GM12891 (cell line): Measurements from ENCODE around the gene PCDHA6. TPM values are rescaled to one million over a fixed set of nuclear protein-coding genes. Genes with fewer than 3 reads are reported as not detected.
"Not testable (repeated sequence)": the region's sequence is repeated elsewhere in the genome, so short reads cannot be mapped to it uniquely, and the experiment has no call there.

Source experiments
- DNase-seq: peaks from one replicate; pipeline ENCODE4 v3.0.0; 2011; ENCODE audit warnings: low spot score; ENCODE audit not compliant: insufficient read length
- FAIRE-seq: peaks from 2 replicates; lab custom pipeline; 2011; peaks lifted over from hg19 to GRCh38; lab: Jason Lieb, UNC
- PAX5 ChIP-seq: IDR thresholded peaks from 2 replicates; pipeline ENCODE4 v1.6.1; 2011; ENCODE audit warnings: low read length, moderate library complexity, mild to moderate bottlenecking; ENCODE audit not compliant: insufficient read depth, severe bottlenecking
- POLR2A ChIP-seq: IDR thresholded peaks from 2 replicates; pipeline ENCODE4 v1.6.1; 2011; ENCODE audit warnings: low read depth, low read length, control low read depth
- POLR2AphosphoS5 ChIP-seq: IDR thresholded peaks from 2 replicates; pipeline ENCODE4 v1.6.1; 2011; ENCODE audit warnings: low read depth, low read length, control low read depth
- POU2F2 ChIP-seq: IDR thresholded peaks from 2 replicates; pipeline ENCODE4 v1.6.1; 2011; ENCODE audit warnings: low read depth, mild to moderate bottlenecking, control low read depth, low read length, moderate library complexity
- SPI1 ChIP-seq: IDR thresholded peaks from 2 replicates; pipeline ENCODE4 v1.6.1; 2011; ENCODE audit warnings: low read depth, low read length, control low read depth
- TAF1 ChIP-seq: IDR thresholded peaks from 2 replicates; pipeline ENCODE4 v1.6.1; 2011; ENCODE audit warnings: low read depth, low read length, control low read depth
- polyA plus RNA-seq: library from polyadenylated mRNA; unstranded; fragments of >200 nt; gene quantifications from one replicate; pipeline ENCODE4 v1.2.1, GENCODE V29; 2012; ENCODE audit warnings: low read depth, missing spikeins, inconsistent platforms; ENCODE audit not compliant: missing spikeins

The PCDHA6 gene, protein sequence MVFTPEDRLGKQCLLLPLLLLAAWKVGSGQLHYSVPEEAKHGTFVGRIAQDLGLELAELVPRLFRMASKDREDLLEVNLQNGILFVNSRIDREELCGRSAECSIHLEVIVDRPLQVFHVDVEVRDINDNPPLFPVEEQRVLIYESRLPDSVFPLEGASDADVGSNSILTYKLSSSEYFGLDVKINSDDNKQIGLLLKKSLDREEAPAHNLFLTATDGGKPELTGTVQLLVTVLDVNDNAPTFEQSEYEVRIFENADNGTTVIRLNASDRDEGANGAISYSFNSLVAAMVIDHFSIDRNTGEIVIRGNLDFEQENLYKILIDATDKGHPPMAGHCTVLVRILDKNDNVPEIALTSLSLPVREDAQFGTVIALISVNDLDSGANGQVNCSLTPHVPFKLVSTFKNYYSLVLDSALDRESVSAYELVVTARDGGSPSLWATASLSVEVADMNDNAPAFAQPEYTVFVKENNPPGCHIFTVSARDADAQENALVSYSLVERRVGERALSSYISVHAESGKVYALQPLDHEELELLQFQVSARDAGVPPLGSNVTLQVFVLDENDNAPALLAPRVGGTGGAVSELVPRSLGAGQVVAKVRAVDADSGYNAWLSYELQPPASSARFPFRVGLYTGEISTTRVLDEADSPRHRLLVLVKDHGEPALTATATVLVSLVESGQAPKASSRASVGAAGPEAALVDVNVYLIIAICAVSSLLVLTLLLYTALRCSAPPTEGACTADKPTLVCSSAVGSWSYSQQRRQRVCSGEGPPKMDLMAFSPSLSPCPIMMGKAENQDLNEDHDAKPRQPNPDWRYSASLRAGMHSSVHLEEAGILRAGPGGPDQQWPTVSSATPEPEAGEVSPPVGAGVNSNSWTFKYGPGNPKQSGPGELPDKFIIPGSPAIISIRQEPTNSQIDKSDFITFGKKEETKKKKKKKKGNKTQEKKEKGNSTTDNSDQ
- 0.12 TPM for polyA plus RNA-seq

DNA sequence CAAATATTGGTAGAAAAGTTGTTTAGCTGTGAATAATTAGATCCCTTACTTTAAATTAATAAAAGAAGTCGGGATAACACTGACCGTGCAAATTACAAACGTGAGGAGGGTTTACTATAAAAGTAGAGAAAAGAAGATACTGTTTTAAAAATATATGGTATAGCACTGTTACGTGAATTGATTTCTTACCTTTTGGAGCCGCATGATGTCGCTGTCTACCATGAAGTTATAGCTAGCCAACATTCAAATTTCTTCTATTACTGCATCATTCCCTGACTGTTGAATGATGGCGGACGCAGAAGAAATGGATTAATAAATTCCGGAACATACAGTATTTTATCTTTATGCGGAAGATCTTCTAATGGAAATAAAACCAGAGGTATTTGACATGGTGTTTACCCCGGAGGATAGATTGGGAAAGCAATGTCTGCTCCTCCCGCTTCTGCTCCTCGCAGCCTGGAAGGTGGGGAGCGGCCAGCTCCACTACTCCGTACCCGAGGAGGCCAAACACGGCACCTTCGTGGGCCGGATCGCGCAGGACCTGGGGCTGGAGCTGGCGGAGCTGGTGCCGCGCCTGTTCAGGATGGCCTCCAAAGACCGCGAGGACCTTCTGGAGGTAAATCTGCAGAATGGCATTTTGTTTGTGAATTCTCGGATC, at the start of gene PCDHA6:
Gene PCDHA6 (plus strand): TSS at position 257 of the 658 bp plus-strand sequence. CDS start 132 bp downstream, at position 389.
- DNase-seq (no peak), FAIRE-seq (no peak)
- TF ChIP-seq PAX5 (no peak), POLR2AphosphoS5 (no peak), SPI1 (no peak), POLR2A (no peak), POU2F2 (no peak), TAF1 (no peak)

DNA sequence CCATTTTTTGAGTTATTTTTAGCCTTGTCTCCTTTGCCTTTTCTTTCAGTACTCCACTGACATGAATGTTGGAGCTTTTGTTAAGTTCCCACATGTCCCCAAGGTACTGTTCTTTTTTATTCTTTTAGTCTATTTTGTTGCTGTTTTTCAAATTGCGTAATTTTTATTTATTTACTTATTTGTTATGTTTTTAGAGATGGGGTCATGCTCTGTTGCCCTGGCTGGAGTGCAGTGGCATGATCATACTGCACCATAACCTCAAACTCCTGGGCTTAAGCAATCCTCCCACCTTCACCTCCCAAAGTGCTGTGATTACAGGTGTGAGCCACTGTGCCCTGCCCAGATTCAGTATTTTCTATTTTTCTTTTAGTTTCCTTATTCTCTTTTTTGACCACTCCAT, 47.2 kb upstream of the PCDHA6 start:
- DNase-seq (no peak), FAIRE-seq (no peak)
- TF ChIP-seq SPI1 (no peak), TAF1 (no peak), POU2F2 (no peak), POLR2A (no peak), PAX5 (no peak), POLR2AphosphoS5 (no peak)

DNA sequence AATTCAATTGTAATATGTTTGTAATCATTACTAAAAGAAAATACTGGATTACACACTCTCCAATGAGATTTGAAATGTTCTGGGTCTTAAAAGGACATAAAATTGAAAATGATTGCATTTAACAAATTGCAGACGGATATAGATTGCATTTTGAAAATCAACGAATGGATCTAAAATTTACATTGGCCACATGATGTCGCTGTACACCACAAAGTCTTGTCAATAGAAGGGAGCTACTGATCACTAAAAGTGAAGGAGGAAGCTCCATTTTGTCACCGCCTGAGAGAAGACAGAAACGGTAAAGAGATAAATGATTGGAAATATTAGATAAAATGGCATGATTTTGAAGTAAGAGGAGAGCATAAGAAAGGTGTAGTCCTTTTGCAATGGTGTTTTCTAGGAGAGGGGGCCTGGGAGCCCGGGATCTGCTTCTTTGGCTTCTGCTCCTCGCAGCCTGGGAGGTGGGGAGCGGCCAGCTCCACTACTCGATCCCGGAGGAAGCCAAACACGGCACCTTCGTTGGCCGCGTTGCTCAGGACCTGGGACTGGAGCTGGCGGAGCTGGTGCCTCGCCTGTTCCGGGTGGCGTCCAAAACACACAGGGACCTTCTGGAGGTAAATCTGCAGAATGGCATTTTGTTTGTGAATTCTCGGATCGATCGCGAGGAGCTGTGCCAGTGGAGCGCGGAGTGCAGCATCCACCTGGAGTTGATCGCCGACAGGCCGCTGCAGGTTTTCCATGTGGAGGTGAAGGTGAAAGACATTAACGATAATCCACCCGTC, 41.7 kb upstream of the PCDHA6 start, which contains the start of gene PCDHA1:
Gene PCDHA1 (plus strand): TSS at position 236 of the 782 bp plus-strand sequence.
- DNase-seq (no peak), FAIRE-seq (no peak)
- TF ChIP-seq POLR2A (no peak), POU2F2 (no peak), TAF1 (no peak), POLR2AphosphoS5 (no peak), PAX5 (no peak), SPI1 (no peak)

DNA sequence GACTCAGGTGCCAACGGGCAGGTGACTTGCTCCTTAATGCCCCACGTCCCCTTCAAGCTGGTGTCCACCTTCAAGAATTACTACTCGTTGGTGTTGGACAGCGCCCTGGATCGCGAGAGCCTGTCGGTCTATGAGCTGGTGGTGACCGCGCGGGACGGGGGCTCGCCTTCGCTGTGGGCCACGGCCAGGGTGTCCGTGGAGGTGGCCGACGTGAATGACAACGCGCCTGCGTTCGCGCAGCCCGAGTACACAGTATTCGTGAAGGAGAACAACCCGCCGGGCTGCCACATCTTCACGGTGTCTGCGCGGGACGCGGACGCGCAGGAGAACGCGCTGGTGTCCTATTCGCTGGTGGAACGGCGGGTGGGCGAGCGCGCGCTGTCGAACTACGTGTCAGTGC, 40.3 kb upstream of the PCDHA6 start:
- FAIRE-seq, DNase-seq: not testable (repeated sequence)

DNA sequence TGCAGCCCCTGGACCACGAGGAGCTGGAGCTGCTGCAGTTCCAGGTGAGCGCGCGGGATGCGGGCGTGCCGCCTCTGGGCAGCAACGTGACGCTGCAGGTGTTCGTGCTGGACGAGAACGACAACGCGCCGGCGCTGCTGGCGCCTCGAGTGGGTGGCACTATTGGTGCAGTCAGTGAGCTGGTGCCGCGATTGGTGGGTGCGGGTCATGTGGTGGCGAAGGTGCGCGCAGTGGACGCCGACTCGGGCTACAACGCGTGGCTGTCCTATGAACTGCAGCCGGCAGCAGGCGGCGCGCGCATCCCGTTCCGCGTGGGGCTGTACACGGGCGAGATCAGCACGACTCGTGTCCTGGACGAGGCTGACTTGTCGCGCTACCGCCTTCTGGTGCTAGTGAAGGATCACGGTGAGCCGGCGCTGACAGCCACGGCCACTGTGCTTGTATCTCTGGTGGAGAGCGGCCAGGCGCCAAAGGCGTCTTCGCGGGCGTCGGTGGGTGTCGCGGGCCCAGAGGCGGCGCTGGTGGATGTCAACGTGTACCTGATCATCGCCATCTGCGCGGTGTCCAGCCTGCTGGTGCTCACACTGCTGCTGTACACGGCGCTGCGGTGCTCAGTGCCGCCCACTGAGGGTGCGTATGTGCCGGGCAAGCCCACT, 39.8 kb upstream of the PCDHA6 start:
- DNase-seq, FAIRE-seq: not testable (repeated sequence)

DNA sequence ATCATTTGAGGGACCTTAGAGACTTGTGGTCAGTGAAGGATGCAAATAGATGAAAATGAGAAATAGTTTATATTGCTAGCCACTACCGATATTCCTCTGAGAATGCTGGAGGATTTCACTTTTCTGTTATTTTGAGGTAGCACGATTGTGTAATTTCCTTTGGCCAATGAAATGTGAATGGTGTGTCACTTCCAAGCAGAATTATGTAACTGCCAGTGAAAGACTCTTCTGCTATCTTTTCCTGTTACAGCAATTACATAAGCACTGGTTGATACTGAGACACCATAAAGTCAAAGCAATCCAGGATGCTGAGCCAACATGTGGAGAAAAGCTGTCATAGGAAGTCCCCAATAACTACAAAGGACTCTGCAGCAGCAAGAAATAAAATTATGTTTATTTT, 36.7 kb upstream of the PCDHA6 start:
- FAIRE-seq (no peak), DNase-seq (no peak)
- TF ChIP-seq POLR2AphosphoS5: no peak
- no peak for TF ChIP-seq POU2F2
- TF ChIP-seq POLR2A: no peak
- TF ChIP-seq SPI1: no peak
- no peak for TF ChIP-seq TAF1
- no peak for TF ChIP-seq PAX5

DNA sequence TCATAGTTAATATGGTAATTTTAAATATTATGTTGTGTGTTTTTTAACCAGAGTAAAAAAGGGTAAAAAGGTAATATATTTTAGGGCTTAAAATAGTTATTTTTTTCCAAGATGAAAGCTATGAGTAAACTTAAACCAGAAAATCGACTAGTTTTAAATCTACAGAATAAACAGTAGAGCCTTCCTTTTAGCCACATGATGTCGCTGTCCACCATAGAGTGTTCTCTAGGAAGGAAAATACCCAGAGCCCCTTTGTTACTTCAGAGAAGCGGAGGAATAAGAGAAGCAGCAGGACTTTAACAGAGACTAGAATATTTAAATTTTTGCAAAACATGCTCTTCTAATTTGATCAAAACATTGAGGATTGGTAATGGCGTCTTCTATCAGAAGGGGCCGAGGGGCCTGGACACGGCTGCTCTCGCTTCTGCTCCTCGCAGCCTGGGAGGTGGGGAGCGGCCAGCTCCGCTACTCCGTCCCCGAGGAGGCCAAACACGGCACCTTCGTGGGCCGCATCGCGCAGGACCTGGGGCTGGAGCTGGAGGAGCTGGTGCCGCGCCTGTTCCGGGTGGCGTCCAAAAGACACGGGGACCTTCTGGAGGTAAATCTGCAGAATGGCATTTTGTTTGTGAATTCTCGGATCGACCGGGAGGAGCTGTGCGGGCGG, 33.0 kb upstream of the PCDHA6 start, which contains the start of gene PCDHA2:
Gene PCDHA2 (plus strand): TSS at position 258 of the 664 bp plus-strand sequence.
- TF ChIP-seq PAX5: no peak
- no peak for TF ChIP-seq TAF1
- no peak for TF ChIP-seq POLR2AphosphoS5
- no peak for TF ChIP-seq SPI1
- no peak for TF ChIP-seq POU2F2
- TF ChIP-seq POLR2A: no peak
- no peak for DNase-seq
- FAIRE-seq: no peak

DNA sequence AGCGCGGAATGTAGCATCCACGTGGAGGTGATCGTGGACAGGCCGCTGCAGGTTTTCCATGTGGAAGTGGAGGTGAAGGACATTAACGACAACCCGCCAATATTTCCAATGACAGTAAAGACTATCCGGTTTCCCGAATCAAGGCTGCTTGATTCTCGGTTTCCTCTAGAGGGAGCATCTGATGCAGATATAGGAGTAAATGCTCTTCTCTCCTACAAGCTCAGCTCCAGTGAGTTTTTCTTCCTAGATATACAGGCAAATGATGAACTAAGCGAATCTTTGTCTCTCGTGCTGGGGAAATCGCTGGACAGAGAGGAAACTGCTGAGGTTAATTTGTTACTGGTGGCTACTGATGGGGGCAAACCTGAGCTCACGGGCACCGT, 32.5 kb upstream of the PCDHA6 start:
- DNase-seq: no peak
- no peak for TF ChIP-seq PAX5
- no peak for TF ChIP-seq POU2F2
- no peak for TF ChIP-seq TAF1
- TF ChIP-seq POLR2A: no peak
- TF ChIP-seq SPI1: no peak
- TF ChIP-seq POLR2AphosphoS5: no peak
- no peak for FAIRE-seq

DNA sequence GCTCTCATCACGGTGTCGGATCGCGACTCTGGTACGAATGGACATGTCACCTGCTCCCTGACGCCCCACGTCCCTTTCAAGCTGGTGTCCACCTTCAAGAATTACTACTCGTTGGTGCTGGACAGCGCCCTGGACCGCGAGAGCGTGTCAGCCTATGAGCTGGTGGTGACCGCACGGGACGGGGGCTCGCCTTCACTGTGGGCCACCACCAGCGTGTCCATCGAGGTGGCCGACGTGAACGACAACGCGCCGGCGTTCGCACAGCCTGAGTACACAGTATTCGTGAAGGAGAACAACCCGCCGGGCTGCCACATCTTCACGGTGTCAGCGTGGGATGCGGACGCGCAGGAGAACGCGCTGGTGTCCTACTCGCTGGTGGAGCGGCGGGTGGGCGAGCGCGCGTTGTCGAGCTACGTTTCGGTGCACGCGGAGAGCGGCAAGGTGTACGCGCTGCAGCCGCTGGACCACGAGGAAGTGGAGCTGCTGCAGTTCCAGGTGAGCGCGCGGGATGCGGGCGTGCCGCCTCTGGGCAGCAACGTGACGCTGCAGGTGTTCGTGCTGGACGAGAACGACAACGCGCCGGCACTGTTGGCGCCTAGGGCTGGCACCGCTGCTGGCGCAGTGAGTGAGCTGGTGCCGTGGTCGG, 31.6 kb upstream of the PCDHA6 start:
- FAIRE-seq, DNase-seq: not testable (repeated sequence)
